ENCODE data around the gene FGFR2. TPM values are rescaled to one million over a fixed set of nuclear protein-coding genes. Genes with fewer than 3 reads are reported as not detected.

Gene FGFR2
- total and polyA plus RNA-seq, 9 of the 15 experiments (the other 6 are each of a cell fraction or from before 2014, with no cell fraction given), result 0.20 TPM; not detected in 8

- no peaks in the 10 kb centered on the region for H4K20me1 ChIP-seq (replicated peaks; ENCODE audit: control insufficient read depth, insufficient read depth, low read length)
- no peak for DNase-seq (ENCODE audit: extremely low read depth in 1 of 4, low spot score in 3 of 4)
- no peak overlapping the region for H3K4me3 ChIP-seq
- no peak for ATAC-seq
- CTCF ChIA-PET (ENCODE audit: low intra/inter-chr PET ratio), result no interaction called here
- H3K4me1 ChIP-seq (replicated peaks in 1 of 2; ENCODE audit: control insufficient read depth in 2 of 2, insufficient read depth in 2 of 2, low read length in 2 of 2), result no peaks in the 10 kb centered on the region
- H2AFZ ChIP-seq (ENCODE audit: low read depth, low read length), result no peak overlapping the region
- BruUV-seq (replicated peaks), result no TSS peak
- POLR2A ChIA-PET, result no interaction called here
- FAIRE-seq, result no peak
- in situ Hi-C loops (cut with MboI), result no loop called here
- intact Hi-C loops (cut with micrococcal nuclease), result no loop called here
- no peak overlapping the region for H3K4me2 ChIP-seq (ENCODE audit: insufficient read depth, low read length)
- no peaks in the 10 kb centered on the region for H3K9me1 ChIP-seq (ENCODE audit: control insufficient read depth, insufficient read depth, low read length)
- peaks cover 0 to 18% of the 10 kb centered on the region in 2 experiments; a peak in 2 of 5 replicates for H3K27me3 ChIP-seq (ENCODE audit: control insufficient read depth in 2 of 2, insufficient read depth in 2 of 2, low read length in 2 of 2)
- H3K9me3 ChIP-seq (replicated peaks; ENCODE audit: control insufficient read depth, insufficient read depth, low read depth, low read length), result no peaks in the 10 kb centered on the region
- 0% methylated on average over 8 of the region's 9 CpGs for WGBS (ENCODE audit: insufficient coverage, low coverage, missing lambda C conversion rate)
- no peaks in the 10 kb centered on the region for H3K79me2 ChIP-seq (ENCODE audit: control insufficient read depth, insufficient read depth, low read length)
- no peaks in the 10 kb centered on the region for H3K36me3 ChIP-seq (ENCODE audit: control insufficient read depth, insufficient read depth, low read length)
- H3K27ac ChIP-seq (ENCODE audit: extremely low read depth, low read depth, low read length), result no peak overlapping the region
- H3K9ac ChIP-seq (ENCODE audit: insufficient read depth in 1 of 2, low read depth in 2 of 2, low read length in 2 of 2), result no peak overlapping the region
- TF ChIP-seq HOMEZ (CRISPR knock-in tag; IDR thresholded peaks at IDR 0.05) (no peak), RBM25 (IDR thresholded peaks at IDR 0.05; ENCODE audit: low read depth, low read length, severe bottlenecking) (no peak), KDM1A (IDR thresholded peaks at IDR 0.05) (no peak), ZKSCAN8 (CRISPR knock-in tag; IDR thresholded peaks at IDR 0.05) (no peak), GTF2A2 (tag; IDR thresholded peaks at IDR 0.05) (no peak), ZNF217 (CRISPR knock-in tag; IDR thresholded peaks at IDR 0.05) (no peak), IRF2 (CRISPR knock-in tag; IDR thresholded peaks at IDR 0.05) (no peak), KAT7 (CRISPR knock-in tag; IDR thresholded peaks at IDR 0.05; ENCODE audit: borderline replicate concordance) (no peak), NR1H2 (CRISPR knock-in tag; IDR thresholded peaks at IDR 0.05) (no peak)
These were observed 16.6 kb upstream of the FGFR2 start for GRCh38 chr10:121614613-121615434.
